H54 (cell line): ENCODE measurements around the gene MTHFD2L.
A peak's percentile ranks its signal among the peaks of the same experiment; 100 is the strongest.

Experiments used
- DNase-seq: peaks from one replicate; pipeline ENCODE4 v3.0.0; 2011; ENCODE audit warnings: low spot score, mixed read lengths; ENCODE audit not compliant: insufficient read length
- FAIRE-seq: peaks from 3 replicates; lab custom pipeline; 2011; peaks lifted over from hg19 to GRCh38; lab: Jason Lieb, UNC
- POLR2A ChIP-seq: IDR thresholded peaks from 2 replicates; pipeline ENCODE4 v1.6.1; 2011; ENCODE audit warnings: low read depth, mild to moderate bottlenecking, low read length

The MTHFD2L gene

DNA sequence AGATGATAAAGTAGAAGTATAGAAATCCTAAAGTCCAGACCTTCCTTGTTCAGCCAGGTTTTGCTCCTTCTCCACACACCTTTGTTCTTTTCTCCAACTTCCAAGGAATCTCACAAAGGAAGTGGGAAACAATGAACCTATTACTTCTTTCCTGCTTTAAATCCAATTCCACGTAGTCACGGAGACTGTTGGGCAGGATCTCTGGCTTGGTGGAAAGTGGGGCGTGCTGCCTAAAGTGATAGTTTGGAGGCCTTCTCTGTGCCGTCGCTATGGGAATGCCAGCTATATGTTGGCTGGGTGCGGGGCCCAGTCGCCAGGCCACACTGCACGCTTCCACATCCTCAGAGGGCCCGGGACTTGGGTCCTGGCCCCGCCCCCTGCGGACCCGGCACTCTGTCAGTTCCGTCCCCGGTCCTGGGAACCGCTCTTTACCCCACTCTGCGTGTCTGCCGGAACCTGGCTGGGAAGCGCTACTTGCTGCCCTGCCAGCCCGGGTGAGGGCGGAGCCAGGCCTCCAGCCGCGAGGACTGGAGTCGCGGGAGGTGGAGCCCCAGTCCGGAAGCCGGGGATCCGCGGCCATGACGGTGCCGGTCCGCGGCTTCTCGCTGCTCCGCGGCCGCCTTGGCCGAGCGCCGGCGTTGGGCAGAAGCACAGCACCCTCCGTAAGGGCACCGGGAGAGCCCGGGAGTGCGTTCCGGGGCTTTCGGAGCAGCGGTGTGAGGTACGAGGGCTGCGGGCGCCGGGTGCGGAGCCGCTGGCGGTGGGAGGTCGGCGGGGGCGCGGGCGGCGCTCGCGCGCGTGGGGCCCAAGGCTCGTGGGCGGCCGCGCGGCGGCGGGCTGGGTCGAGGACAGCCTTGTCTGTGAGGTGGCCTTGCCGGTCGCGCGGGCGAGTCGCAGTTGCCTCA lies at the start of gene MTHFD2L:
MTHFD2L (plus strand) TSS at position 558 of the 905 bp plus-strand sequence; CDS start at position 579, 21 bp downstream.
- peak; percentile 84 for FAIRE-seq

GRCh38 chr4:74108457-74109115 lies 49.3 kb upstream of the MTHFD2L start:
- no peak for TF ChIP-seq POLR2A
- no peak for DNase-seq
- FAIRE-seq, result no peak

More for the DNA sequence above, at the start of gene MTHFD2L:
- peak; percentile 81 for TF ChIP-seq POLR2A
- DNase-seq, result peak; percentile 75

DNA sequence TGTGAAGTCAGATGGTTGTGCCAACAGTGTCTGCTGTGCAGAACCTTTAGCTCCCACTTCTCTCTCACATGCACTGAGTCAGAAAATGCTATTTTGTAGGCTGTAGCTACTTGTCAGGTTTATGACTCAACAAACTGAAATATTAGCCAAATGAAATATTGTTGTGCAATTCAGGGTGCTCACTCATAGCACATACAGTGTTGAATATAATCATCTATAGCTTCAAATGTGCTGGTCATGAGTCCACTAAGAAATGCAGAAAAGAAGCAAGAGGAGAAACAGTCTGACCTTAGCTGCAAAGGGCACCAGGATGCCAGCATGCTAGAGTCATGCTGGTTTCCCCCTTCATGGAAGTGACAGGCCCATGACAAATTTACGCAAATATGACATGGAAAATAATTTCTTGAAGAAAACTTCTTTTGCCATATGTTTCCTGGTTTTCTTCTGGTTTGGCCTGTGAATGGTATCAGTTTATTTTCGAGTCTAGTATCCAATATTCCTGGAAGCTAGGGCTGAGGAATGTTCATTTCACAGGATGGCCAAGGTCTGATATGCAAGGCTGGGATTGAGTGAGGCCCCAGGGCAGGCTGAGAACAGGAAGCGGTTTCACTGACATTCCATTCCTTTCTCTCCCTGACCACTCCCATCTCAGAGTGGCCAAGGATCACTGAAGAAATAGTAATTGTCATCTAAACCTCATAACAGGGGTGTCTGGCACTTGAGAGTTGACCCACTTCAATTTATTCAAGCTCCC lies 48.6 kb upstream of the MTHFD2L start:
- DNase-seq (no peak), FAIRE-seq (peak; percentile 86)
- no peak for TF ChIP-seq POLR2A

DNA sequence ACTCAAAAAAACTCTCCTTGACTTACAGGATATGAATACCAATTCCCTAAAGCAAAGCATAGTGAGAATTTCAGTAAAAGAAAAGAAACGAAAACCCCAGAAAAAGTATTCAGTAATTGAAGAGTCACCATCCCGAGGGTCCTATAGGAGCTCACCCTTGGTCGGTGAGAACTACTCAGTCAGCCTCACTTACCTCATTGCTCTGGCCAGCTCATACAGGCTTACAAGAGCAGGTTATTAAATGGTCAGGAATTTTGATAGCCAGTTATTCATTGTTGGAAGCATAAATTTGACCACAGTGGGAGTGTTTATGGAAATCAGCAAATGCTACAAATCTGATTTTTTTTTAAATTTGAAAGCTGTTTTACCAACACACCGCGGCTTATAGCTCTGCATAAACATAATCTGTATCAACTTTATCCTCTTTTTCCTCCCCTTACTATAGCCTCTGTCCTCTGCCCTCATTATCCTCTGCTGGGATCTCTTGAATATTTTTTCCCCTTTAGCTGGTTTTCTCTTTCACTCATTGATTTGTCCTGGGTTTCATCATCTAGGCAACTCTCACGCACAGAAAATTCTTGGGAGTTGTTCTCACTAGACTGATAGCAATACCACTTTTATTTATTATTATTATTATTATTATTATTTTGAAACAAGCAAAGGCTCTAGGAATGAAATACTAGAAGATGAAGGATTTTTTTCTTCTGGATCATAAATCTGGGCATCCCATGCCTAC lies 47.9 kb upstream of the MTHFD2L start:
- no peak for FAIRE-seq
- TF ChIP-seq POLR2A, result no peak
- DNase-seq, result no peak

DNA sequence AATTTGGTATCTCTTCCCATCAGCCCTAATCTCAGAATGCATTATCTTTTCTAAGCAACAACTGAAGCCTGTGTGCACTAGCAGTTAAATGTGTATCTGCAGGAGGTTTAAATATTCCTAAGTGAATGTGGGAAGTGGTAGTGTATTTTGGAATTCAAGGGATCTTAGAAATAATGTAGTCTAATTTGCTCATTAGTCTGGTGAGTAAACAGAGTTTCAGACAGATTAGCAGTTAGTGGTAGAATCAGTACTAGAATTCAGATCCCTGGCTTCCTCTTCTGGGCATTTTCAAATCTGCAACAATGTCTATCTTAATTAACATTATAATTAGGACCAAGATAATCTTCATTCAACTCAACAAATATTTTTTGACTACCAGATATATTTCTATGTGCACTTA lies 47.2 kb upstream of the MTHFD2L start:
- DNase-seq, result no peak
- no peak for TF ChIP-seq POLR2A
- FAIRE-seq, result no peak

- DNase-seq, result no peak
- no peak for TF ChIP-seq POLR2A
- no peak for FAIRE-seq
Observed at GRCh38 chr4:74111306-74111975, 46.5 kb upstream of the MTHFD2L start.

GRCh38 chr4:74111990-74112389 lies 45.9 kb upstream of the MTHFD2L start:
- DNase-seq (no peak), FAIRE-seq (no peak)
- TF ChIP-seq POLR2A, result no peak

DNA sequence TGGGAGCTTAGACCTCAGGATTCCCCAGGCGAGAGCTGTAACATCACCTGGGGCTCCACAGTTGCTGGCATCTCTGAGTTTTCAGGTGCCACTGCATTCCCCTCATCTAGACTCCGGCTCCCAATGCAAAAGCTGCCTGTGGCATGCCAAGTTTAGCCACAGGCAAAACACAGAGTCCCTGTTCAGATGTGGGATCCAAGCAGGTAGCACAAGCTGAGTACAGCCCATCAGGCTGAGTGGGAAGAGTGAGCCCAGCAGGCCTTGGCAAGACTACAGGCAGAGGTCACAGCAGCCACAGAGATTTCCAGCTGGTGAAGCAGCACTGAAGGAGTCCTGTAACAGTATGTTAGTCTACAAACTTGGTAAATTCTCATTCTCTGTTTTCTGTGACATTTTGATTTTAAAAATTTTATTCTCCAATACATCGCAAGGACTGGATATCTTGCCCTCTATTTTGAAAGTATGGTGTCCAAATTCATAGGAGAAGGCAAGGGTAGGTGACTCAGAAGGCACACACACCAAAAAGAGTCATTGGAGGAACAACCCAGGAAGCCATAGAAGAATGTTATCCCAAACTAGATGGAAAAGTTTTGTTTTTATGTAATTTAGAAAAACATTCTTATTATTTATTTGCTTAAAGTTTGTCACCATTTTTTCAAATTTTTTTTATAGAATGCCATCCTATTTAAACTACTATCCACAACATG lies 45.4 kb upstream of the MTHFD2L start:
- DNase-seq, result no peak
- FAIRE-seq, result no peak
- no peak for TF ChIP-seq POLR2A

GRCh38 chr4:74114234-74114633 lies 43.7 kb upstream of the MTHFD2L start:
- FAIRE-seq, result no peak
- TF ChIP-seq POLR2A, result no peak
- DNase-seq, result no peak

GRCh38 chr4:74117024-74117534 lies 40.8 kb upstream of the MTHFD2L start:
- FAIRE-seq (no peak), DNase-seq (no peak)
- no peak for TF ChIP-seq POLR2A

GRCh38 chr4:74118600-74119338 lies 39.1 kb upstream of the MTHFD2L start:
- DNase-seq (no peak), FAIRE-seq (no peak)
- no peak for TF ChIP-seq POLR2A
